HFFc6 (cell line): ENCODE measurements around the gene MRI1. TPM values are rescaled to one million over a fixed set of nuclear protein-coding genes. Genes with fewer than 3 reads are reported as not detected.
A peak's percentile ranks its signal among the peaks of the same experiment; 100 is the strongest.
"Not testable (repeated sequence)": the region's sequence is repeated elsewhere in the genome, so short reads cannot be mapped to it uniquely, and the experiment has no call there.

ENCODE experiments used
- DNase-seq: peaks from one replicate; pipeline ENCODE4 v3.0.0-alpha.2; 2018
- H3K27ac Mint-ChIP-seq: 2 replicates; pipeline ENCODE4 v1.8.0; 2020; ENCODE audit warnings: mild to moderate bottlenecking, mixed read lengths
- H3K27me3 Mint-ChIP-seq: 2 replicates; pipeline ENCODE4 v1.8.0; 2021; ENCODE audit warnings: mild to moderate bottlenecking, moderate library complexity, mixed read lengths; ENCODE audit not compliant: insufficient read depth
- H3K36me3 Mint-ChIP-seq: 2 replicates; pipeline ENCODE4 v1.8.0; 2021; ENCODE audit warnings: low read depth, mixed read lengths
- H3K4me1 Mint-ChIP-seq: 2 replicates; pipeline ENCODE4 v1.8.0; 2020; ENCODE audit warnings: low read depth, mixed read lengths
- H3K4me3 Mint-ChIP-seq: 2 replicates; pipeline ENCODE4 v1.8.0; 2020; ENCODE audit warnings: mild to moderate bottlenecking, moderate library complexity, mixed read lengths
- H3K9me3 Mint-ChIP-seq: 2 replicates; pipeline ENCODE4 v1.8.0; 2020; ENCODE audit warnings: mild to moderate bottlenecking, mixed read lengths
- total RNA-seq, 6 experiments: library from RNA; stranded (reverse); fragmentation: NEBNext Ultra II Directional; extraction: Animal tissue kit (Norgen Biotek cat#: 25700); gene quantifications; 2 replicates in 1 of 6; 3 replicates in 5 of 6; pipeline ENCODE4 v1.2.3, GENCODE V29; 2021
- TF ChIP-seq, protein P1 (sequence below): fragments of 200-600 bp; sonication (generic); IDR thresholded peaks from 2 replicates; pipeline ENCODE4 v1.5.0; 2021; ENCODE audit warnings: antibody characterized with exemption, mild to moderate bottlenecking

MRI1 gene
- total RNA-seq, 6 experiments from 2014 or later = 31.3 to 34.7 (median 31.8) TPM

DNA sequence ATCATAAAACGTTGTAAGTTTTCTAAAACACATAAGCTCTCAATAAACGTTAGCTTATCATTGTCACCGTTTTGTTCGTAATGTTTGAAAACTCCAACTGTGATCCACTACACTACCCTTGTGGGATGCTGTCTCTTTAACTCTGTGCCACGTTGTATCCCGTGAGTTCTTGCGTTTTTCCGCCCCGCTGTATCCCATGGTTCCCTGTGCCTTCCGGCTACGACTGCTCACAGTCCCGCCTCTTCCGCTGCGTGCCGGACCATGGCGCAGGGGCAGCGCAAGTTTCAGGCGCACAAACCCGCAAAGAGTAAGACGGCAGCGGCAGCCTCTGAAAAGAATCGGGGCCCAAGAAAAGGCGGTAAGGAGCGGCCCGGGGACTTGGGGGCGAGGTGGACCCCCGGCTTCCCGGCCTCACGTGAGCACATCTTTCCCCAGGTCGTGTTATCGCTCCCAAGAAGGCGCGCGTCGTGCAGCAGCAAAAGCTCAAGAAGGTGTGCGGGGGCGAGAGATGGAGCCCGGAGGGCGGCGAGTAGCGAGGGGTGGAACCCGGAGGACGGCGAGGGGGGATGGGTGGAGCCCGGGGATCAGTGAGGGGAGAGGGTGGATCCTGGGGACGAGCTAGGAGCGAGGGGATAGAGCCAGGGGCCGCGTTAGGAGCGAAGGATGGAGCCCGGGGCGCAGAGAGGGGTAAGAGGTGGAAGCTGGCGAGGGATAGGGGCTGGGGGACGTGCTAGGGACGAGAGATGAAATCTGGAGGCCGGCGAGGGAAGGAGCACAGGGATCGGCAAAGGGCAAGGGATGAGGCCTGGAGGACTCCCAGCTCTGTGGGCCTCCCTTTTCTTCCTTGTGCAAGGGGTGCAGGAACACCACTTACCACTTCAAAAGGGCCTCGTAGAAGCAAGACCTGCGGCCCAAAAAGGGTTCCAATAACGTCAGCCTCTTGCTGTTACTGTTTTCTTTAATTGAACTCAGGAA is 10.2 kb downstream of the MRI1 start, which contains the start of gene C19orf53:
Gene C19orf53, plus strand, starts transcription at position 240 of the 975 bp plus-strand sequence. Its CDS starts 22 bp downstream, at position 262.
- Mint-ChIP-seq H3K4me3 (peak within 1 kb of the TSS; percentile 100), H3K27ac (peak within 1 kb of the TSS; percentile 98), H3K27me3 (no peaks in the 10 kb centered on the region; the same call in 1 of the 2 replicates), H3K9me3 (no peaks in the 10 kb centered on the region), H3K4me1 (peaks cover 22% of the 10 kb centered on the region), H3K36me3 (peaks cover 41% of the 10 kb centered on the region)
- DNase-seq = peak; percentile 89
- TF ChIP-seq, protein P1, sequence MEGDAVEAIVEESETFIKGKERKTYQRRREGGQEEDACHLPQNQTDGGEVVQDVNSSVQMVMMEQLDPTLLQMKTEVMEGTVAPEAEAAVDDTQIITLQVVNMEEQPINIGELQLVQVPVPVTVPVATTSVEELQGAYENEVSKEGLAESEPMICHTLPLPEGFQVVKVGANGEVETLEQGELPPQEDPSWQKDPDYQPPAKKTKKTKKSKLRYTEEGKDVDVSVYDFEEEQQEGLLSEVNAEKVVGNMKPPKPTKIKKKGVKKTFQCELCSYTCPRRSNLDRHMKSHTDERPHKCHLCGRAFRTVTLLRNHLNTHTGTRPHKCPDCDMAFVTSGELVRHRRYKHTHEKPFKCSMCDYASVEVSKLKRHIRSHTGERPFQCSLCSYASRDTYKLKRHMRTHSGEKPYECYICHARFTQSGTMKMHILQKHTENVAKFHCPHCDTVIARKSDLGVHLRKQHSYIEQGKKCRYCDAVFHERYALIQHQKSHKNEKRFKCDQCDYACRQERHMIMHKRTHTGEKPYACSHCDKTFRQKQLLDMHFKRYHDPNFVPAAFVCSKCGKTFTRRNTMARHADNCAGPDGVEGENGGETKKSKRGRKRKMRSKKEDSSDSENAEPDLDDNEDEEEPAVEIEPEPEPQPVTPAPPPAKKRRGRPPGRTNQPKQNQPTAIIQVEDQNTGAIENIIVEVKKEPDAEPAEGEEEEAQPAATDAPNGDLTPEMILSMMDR = no peak

- TF ChIP-seq, protein P1 = no peak
- no peak for DNase-seq
- Mint-ChIP-seq H3K36me3 (peaks cover 40% of the 10 kb centered on the region), H3K9me3 (no peaks in the 10 kb centered on the region), H3K4me3 (no peak overlapping the region), H3K4me1 (peaks cover 31% of the 10 kb centered on the region), H3K27ac (no peak overlapping the region), H3K27me3 (no peaks in the 10 kb centered on the region; the same call in 1 of the 2 replicates)
Measured at GRCh38 chr19:13778398-13778797, 14.1 kb downstream of the MRI1 start.

GRCh38 chr19:13778847-13779246 is 14.5 kb downstream of the MRI1 start:
- Mint-ChIP-seq H3K27ac (no peak overlapping the region; the same call in 1 of the 2 replicates), H3K9me3 (no peaks in the 10 kb centered on the region), H3K4me1 (peaks cover 30% of the 10 kb centered on the region), H3K36me3 (peaks cover 40% of the 10 kb centered on the region), H3K27me3 (no peaks in the 10 kb centered on the region; the same call in 1 of the 2 replicates), H3K4me3 (no peak overlapping the region)
- TF ChIP-seq, protein P1 = no peak
- DNase-seq = no peak

DNA sequence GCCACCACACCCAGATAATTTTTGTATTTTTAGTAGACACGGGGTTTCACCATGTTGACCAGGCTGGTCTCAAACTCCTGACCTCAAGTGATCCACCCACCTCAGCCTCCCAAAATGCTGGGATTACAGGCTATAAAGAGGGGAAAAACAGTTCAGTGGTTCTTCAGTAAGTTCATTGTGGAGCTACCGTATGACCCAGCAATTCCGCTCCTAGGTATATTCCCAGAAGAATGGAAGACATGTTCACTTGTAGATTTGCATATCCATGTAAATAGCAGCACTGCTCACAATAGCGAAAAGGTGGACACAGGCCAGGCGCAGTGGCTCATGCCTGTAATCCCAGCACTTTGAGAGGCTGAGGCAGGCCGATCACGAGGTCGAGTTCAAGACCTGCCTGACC is 15.5 kb downstream of the MRI1 start:
- H3K27ac Mint-ChIP-seq, DNase-seq, H3K4me3 Mint-ChIP-seq, H3K9me3 Mint-ChIP-seq, H3K27me3 Mint-ChIP-seq: not testable (repeated sequence)
- Mint-ChIP-seq H3K36me3 (peaks cover 40% of the 10 kb centered on the region), H3K4me1 (peaks cover 28% of the 10 kb centered on the region)

GRCh38 chr19:13781547-13781946 is 17.2 kb downstream of the MRI1 start:
- peak; percentile 78 for DNase-seq
- Mint-ChIP-seq H3K27ac (peak overlapping the region; percentile 84), H3K36me3 (peaks cover 25% of the 10 kb centered on the region), H3K9me3 (no peaks in the 10 kb centered on the region), H3K4me1 (peaks cover 21% of the 10 kb centered on the region), H3K4me3 (0 out of 2 replicates have a peak overlapping the region, but pooled peaks have one; percentile 44), H3K27me3 (no peaks in the 10 kb centered on the region)
- TF ChIP-seq, protein P1 = no peak

DNA sequence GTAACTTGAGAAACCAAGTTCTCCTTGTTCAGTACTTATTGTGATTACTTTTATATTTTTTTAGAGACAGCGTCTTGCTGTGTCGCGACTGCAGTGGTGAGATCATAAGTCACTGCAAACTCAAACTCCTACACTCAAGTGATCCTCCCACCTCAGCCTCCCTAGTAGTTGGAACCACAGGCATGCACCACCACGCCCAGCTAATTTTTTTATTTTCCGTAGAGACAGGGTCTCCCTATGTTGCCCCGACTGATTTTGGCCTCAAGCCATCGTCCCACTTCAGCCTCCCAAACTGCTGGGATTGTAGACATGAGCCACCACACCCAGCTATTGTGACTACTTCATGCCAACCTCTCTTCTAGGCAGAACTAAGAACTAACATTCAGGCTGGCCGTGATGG is 18.2 kb downstream of the MRI1 start:
- TF ChIP-seq, protein P1 = no peak
- H3K4me3 Mint-ChIP-seq = no peak overlapping the region
- no peaks in the 10 kb centered on the region for H3K9me3 Mint-ChIP-seq
- no peaks in the 10 kb centered on the region for H3K27me3 Mint-ChIP-seq
- DNase-seq = no peak
- H3K27ac Mint-ChIP-seq = peak overlapping the region; percentile 54
- peaks cover 22% of the 10 kb centered on the region for H3K4me1 Mint-ChIP-seq
- H3K36me3 Mint-ChIP-seq = peaks cover 24% of the 10 kb centered on the region; the same call in 1 of the 2 replicates
